GM13977 (cell line): Measurements from ENCODE around the gene COL21A1.

ENCODE experiments used
- DNase-seq: peaks from one replicate; pipeline ENCODE4 v3.0.0; 2012; ENCODE audit warnings: low spot score
- CTCF ChIP-seq: IDR thresholded peaks from 2 replicates; pipeline ENCODE4 v1.5.1; 2012; ENCODE audit warnings: mild to moderate bottlenecking, control low read depth; ENCODE audit not compliant: insufficient read depth; ENCODE audit errors: extremely low read depth, missing control alignments
- in situ Hi-C: fragments of 300-500 bp; cut with MboI; formaldehyde crosslinking; loops from one replicate; pipeline ENCODE4 v1.12.0; 2022; ENCODE audit warnings: low sequenced_read_pairs, low pct_unique_long_range_greater_than_20kb, mixed read lengths, inconsistent platforms; ENCODE audit not compliant: unreplicated experiment

COL21A1 gene

GRCh38 chr6:56246881-56247653 lies at the start of gene COL21A1:
COL21A1 (minus strand) TSS chr6:56247580; CDS start chr6:56182618, 64,962 bp downstream.
- in situ Hi-C loops: no loop called here
- DNase-seq: no peak
- TF ChIP-seq CTCF: no peak

GRCh38 chr6:56293781-56294180 lies 46.4 kb upstream of the COL21A1 start:
- in situ Hi-C loops: loop anchor here (25.0 kb wide), 1 partner anchor 306 kb away; no protein-coding TSS in a partner anchor
- no peak for TF ChIP-seq CTCF
- no peak for DNase-seq

GRCh38 chr6:56292505-56293181 lies 45.3 kb upstream of the COL21A1 start:
- in situ Hi-C loops: loop anchor here (25.0 kb wide), 1 partner anchor 305 kb away; no protein-coding TSS in a partner anchor
- peak; percentile 45 for TF ChIP-seq CTCF
- peak; percentile 6 for DNase-seq

- in situ Hi-C loops: loop anchor here (25.0 kb wide), 1 partner anchor 304 kb away; no protein-coding TSS in a partner anchor
- DNase-seq: no peak
- TF ChIP-seq CTCF: no peak
Measured at GRCh38 chr6:56291302-56291917, 44.0 kb upstream of the COL21A1 start.

- no peak for DNase-seq
Measured at GRCh38 chr6:56289721-56290120, 42.3 kb upstream of the COL21A1 start.

More at GRCh38 chr6:56289721-56290120, 42.3 kb upstream of the COL21A1 start:
- in situ Hi-C loops: loop anchor here (25.0 kb wide), 1 partner anchor 302 kb away; no protein-coding TSS in a partner anchor
- TF ChIP-seq CTCF: no peak
